ENCODE measurements around the gene P2RY8.

DNA sequence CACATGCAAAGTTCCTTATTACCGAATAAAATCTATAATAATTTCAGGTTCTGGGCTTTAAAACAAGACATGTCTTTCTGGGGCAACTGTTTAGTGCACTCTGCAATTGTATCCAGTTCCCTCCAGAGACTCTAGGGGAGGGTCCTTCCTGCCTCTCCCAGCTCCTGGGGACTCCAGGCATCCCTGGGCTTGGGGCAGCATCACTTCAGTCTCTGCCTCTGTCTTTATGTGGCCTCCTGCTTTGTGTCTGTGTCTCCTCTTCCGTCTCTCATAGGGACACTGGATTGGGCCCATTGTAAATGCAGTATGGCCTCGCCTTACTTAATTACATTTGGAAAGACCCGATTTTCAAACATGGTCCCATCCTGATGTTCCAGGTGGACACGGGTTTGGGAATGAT, 73.4 kb downstream of the P2RY8 start:
- TF ChIP-seq, protein P1, sequence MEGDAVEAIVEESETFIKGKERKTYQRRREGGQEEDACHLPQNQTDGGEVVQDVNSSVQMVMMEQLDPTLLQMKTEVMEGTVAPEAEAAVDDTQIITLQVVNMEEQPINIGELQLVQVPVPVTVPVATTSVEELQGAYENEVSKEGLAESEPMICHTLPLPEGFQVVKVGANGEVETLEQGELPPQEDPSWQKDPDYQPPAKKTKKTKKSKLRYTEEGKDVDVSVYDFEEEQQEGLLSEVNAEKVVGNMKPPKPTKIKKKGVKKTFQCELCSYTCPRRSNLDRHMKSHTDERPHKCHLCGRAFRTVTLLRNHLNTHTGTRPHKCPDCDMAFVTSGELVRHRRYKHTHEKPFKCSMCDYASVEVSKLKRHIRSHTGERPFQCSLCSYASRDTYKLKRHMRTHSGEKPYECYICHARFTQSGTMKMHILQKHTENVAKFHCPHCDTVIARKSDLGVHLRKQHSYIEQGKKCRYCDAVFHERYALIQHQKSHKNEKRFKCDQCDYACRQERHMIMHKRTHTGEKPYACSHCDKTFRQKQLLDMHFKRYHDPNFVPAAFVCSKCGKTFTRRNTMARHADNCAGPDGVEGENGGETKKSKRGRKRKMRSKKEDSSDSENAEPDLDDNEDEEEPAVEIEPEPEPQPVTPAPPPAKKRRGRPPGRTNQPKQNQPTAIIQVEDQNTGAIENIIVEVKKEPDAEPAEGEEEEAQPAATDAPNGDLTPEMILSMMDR (IDR thresholded peaks at IDR 0.05; ENCODE audit: low read length): no peak
- no peak for TF ChIP-seq EZH2 (optimal IDR thresholded peaks at IDR 0.05; ENCODE audit: low read depth, low read length)

Data from MM.1S (cell line).